ENCODE results near the gene PLA2G4F. TPM values are rescaled to one million over a fixed set of nuclear protein-coding genes. Genes with fewer than 3 reads are reported as not detected.

Gene PLA2G4F
- total RNA-seq, 1 experiment from 2014 or later: 0.05 TPM

GRCh38 chr15:42133886-42134502, 22.4 kb downstream of the PLA2G4F start:
- ChIA-PET CTCF (interaction anchor here (0.6 to 5.9 kb wide), 16 partner anchors 8 to 361 kb away, joined by 3 to 47 read pairs (median 5); partner anchors contain the start of gene PLA2G4F), RAD21 (ENCODE audit: low non-redundant PET in 1 of 2, low total read pairs in 2 of 2, uncharacterized antibody in 2 of 2, unreplicated experiment in 2 of 2) (interaction anchor here (1.4 to 1.7 kb wide), 3 partner anchors 49 to 144 kb away, joined by 4 to 7 read pairs (median 5); no protein-coding TSS in a partner anchor), POLR2A (no interaction called here)
- TF ChIP-seq CTCF (IDR thresholded peaks at IDR 0.05 in 2 of 3, conservative IDR thresholded peaks at IDR 0.05 in 1 of 3; ENCODE audit: borderline replicate concordance in 1 of 3, insufficient read depth in 1 of 3, low read depth in 2 of 3, low read length in 2 of 3) (peak; percentile 86 to 94 (median 94)), RAD21 (IDR thresholded peaks at IDR 0.05; ENCODE audit: low read depth) (peak; percentile 89), JUND (IDR thresholded peaks at IDR 0.05) (no peak), YY1 (IDR thresholded peaks at IDR 0.05; ENCODE audit: extremely low read depth, insufficient replicate concordance, low read depth, low read length) (peak; percentile 47)
- no peaks in the 10 kb centered on the region for H3K9me2 ChIP-seq (ENCODE audit: insufficient read depth)
- no peak overlapping the region for H3K27ac ChIP-seq (ENCODE audit: low read depth, low read length)
- no peak overlapping the region for H3K9ac ChIP-seq (ENCODE audit: low read length)
- intact Hi-C loops (cut with micrococcal nuclease): loop anchor here (1.0 kb wide), 2 partner anchors 68 to 145 kb away; no protein-coding TSS in a partner anchor
- peak overlapping the region; percentile 93 for H2AFZ ChIP-seq (ENCODE audit: low read depth, low read length, poor library complexity, severe bottlenecking)
- no peaks in the 10 kb centered on the region for H3K36me3 ChIP-seq (ENCODE audit: control insufficient read depth in 1 of 2, insufficient read depth in 2 of 2, low read length in 2 of 2)
- H3K79me2 ChIP-seq (ENCODE audit: insufficient read depth, low read length): no peaks in the 10 kb centered on the region
- no peaks in the 10 kb centered on the region for H3K9me3 ChIP-seq (ENCODE audit: control insufficient read depth in 1 of 2, insufficient read depth in 1 of 2, low read depth in 1 of 2, low read length in 2 of 2)
- H3K4me3 ChIP-seq (replicated peaks in 1 of 2; ENCODE audit: low read depth in 1 of 2, low read length in 2 of 2): no peak overlapping the region
- H3K4me1 ChIP-seq (ENCODE audit: control insufficient read depth in 1 of 2, insufficient read depth in 2 of 2, low read length in 2 of 2): peaks cover 5 to 8% of the 10 kb centered on the region in 2 experiments; a peak in 3 of 4 replicates
- ATAC-seq (peak; percentile 92), DNase-seq (ENCODE audit: low read depth, low spot score) (peak; percentile 34)
- H4K20me1 ChIP-seq (ENCODE audit: insufficient read depth): no peaks in the 10 kb centered on the region
- H3K4me2 ChIP-seq (ENCODE audit: low read length): peak overlapping the region; percentile 29; the same call in 1 of the 2 replicates
- H3K27me3 ChIP-seq (ENCODE audit: insufficient read depth, low read length): peaks cover 9% of the 10 kb centered on the region
- BruUV-seq (replicated peaks): no TSS peak

GRCh38 chr15:42133356-42133755, 23.1 kb downstream of the PLA2G4F start:
- CTCF ChIA-PET: interaction anchor here (0.6 to 5.9 kb wide), 14 partner anchors 8 to 361 kb away, joined by 3 to 47 read pairs (median 5); no protein-coding TSS in a partner anchor
- H3K9me3 ChIP-seq (ENCODE audit: control insufficient read depth in 1 of 2, insufficient read depth in 1 of 2, low read depth in 1 of 2, low read length in 2 of 2): no peaks in the 10 kb centered on the region
- RAD21 ChIA-PET (ENCODE audit: low non-redundant PET in 1 of 2, low total read pairs in 2 of 2, uncharacterized antibody in 2 of 2, unreplicated experiment in 2 of 2): interaction anchor here (1.4 to 1.7 kb wide), 2 partner anchors 143 kb away, joined by 5 to 7 read pairs; no protein-coding TSS in a partner anchor
- no peak for TF ChIP-seq FOSL1 (IDR thresholded peaks at IDR 0.05; ENCODE audit: low read depth)
- no peak for TF ChIP-seq ZBTB33 (IDR thresholded peaks at IDR 0.05; ENCODE audit: extremely low read depth, insufficient replicate concordance, low read length)
- no peak for TF ChIP-seq CTCF (IDR thresholded peaks at IDR 0.05 in 2 of 3, conservative IDR thresholded peaks at IDR 0.05 in 1 of 3; ENCODE audit: borderline replicate concordance in 1 of 3, insufficient read depth in 1 of 3, low read depth in 2 of 3, low read length in 2 of 3)
- TF ChIP-seq POLR2A (IDR thresholded peaks at IDR 0.05; ENCODE audit: borderline replicate concordance, extremely low read depth, insufficient read depth, insufficient read length): no peak
- TF ChIP-seq POLR2AphosphoS5 (IDR thresholded peaks at IDR 0.05; ENCODE audit: low read depth, low read length): no peak
- TF ChIP-seq CBX3 (IDR thresholded peaks at IDR 0.05; ENCODE audit: low read depth): no peak
- no peak for TF ChIP-seq YY1 (IDR thresholded peaks at IDR 0.05; ENCODE audit: extremely low read depth, insufficient replicate concordance, low read depth, low read length)
- no peak for TF ChIP-seq SIN3A (IDR thresholded peaks at IDR 0.05; ENCODE audit: low read depth)
- no peak for TF ChIP-seq CEBPB (IDR thresholded peaks at IDR 0.05; ENCODE audit: low read depth)

More at GRCh38 chr15:42133356-42133755, 23.1 kb downstream of the PLA2G4F start:
- peaks cover 10% of the 10 kb centered on the region for H3K27me3 ChIP-seq (ENCODE audit: insufficient read depth, low read length)
- H3K36me3 ChIP-seq (ENCODE audit: control insufficient read depth in 1 of 2, insufficient read depth in 2 of 2, low read length in 2 of 2): no peaks in the 10 kb centered on the region
- no TSS peak for BruUV-seq (replicated peaks)
- no peak overlapping the region for H3K4me2 ChIP-seq (ENCODE audit: low read length)
- no peaks in the 10 kb centered on the region for H3K9me2 ChIP-seq (ENCODE audit: insufficient read depth)
- H3K79me2 ChIP-seq (ENCODE audit: insufficient read depth, low read length): no peaks in the 10 kb centered on the region
- H2AFZ ChIP-seq (ENCODE audit: low read depth, low read length, poor library complexity, severe bottlenecking): peak overlapping the region; percentile 93
- H3K4me1 ChIP-seq (ENCODE audit: control insufficient read depth in 1 of 2, insufficient read depth in 2 of 2, low read length in 2 of 2): peaks cover 5 to 8% of the 10 kb centered on the region in 2 experiments; a peak in 3 of 4 replicates
- H3K9ac ChIP-seq (ENCODE audit: low read length): no peak overlapping the region
- no peaks in the 10 kb centered on the region for H4K20me1 ChIP-seq (ENCODE audit: insufficient read depth)
- no peak overlapping the region for H3K4me3 ChIP-seq (replicated peaks in 1 of 2; ENCODE audit: low read depth in 1 of 2, low read length in 2 of 2)
- POLR2A ChIA-PET: no interaction called here
- intact Hi-C loops (cut with micrococcal nuclease): no loop called here
- no peak for DNase-seq (ENCODE audit: low read depth, low spot score)
- no peak overlapping the region for H3K27ac ChIP-seq (ENCODE audit: low read depth, low read length)
- no peak for ATAC-seq

Data from HCT116 (cell line).